ENCODE results near the gene GHRL.

- TF ChIP-seq CTCF (IDR thresholded peaks at IDR 0.05; ENCODE audit: low read depth, low read length): no peak
- TF ChIP-seq, protein P1, sequence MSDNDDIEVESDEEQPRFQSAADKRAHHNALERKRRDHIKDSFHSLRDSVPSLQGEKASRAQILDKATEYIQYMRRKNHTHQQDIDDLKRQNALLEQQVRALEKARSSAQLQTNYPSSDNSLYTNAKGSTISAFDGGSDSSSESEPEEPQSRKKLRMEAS (IDR thresholded peaks at IDR 0.05; ENCODE audit: low read depth, low read length): no peak
- no peak for TF ChIP-seq POLR2A (IDR thresholded peaks at IDR 0.05; ENCODE audit: extremely low read depth, insufficient read length)
- no peak for TF ChIP-seq MYC (IDR thresholded peaks at IDR 0.05; ENCODE audit: low read depth, low read length)
These were observed 10.4 kb upstream of the GHRL start for GRCh38 chr3:10303105-10303504.

All from NB4 (cell line).